Ammon's horn (tissue), 1 donor: ENCODE measurements around the gene BRD3OS.
"Not testable (repeated sequence)": the region's sequence is repeated elsewhere in the genome, so short reads cannot be mapped to it uniquely, and the experiment has no call there.

Experiments
- DNase-seq: peaks from one replicate; pipeline ENCODE4 v3.0.0-alpha.2; 2016; ENCODE audit warnings: low spot score

BRD3OS gene

GRCh38 chr9:134063571-134064450, 38.5 kb downstream of the BRD3OS start:
- DNase-seq: no peak

GRCh38 chr9:134064711-134065110, 39.4 kb downstream of the BRD3OS start:
- DNase-seq: no peak

- DNase-seq: peak; percentile 52
These were observed 40.5 kb downstream of the BRD3OS start for GRCh38 chr9:134065612-134066419.

- DNase-seq: peak; percentile 12
These were observed 41.2 kb downstream of the BRD3OS start for GRCh38 chr9:134066526-134066912.

GRCh38 chr9:134066913-134067851, 41.9 kb downstream of the BRD3OS start:
- DNase-seq: peak; percentile 9

- DNase-seq: peak; percentile 90
These were observed 42.8 kb downstream of the BRD3OS start, which contains the start of gene BRD3 for GRCh38 chr9:134067904-134068743. BRD3 (minus strand) TSS chr9:134068026; CDS start chr9:134053477, 14,549 bp downstream.

GRCh38 chr9:134068744-134069479, 43.6 kb downstream of the BRD3OS start:
- DNase-seq: no peak

- peak; percentile 1 for DNase-seq
These were observed 44.5 kb downstream of the BRD3OS start for GRCh38 chr9:134069480-134070399.

- no peak for DNase-seq
These were observed 45.9 kb downstream of the BRD3OS start for GRCh38 chr9:134071149-134071548.

GRCh38 chr9:134072683-134073082, 47.4 kb downstream of the BRD3OS start:
- not testable (repeated sequence) for DNase-seq

GRCh38 chr9:134073500-134073899, 48.2 kb downstream of the BRD3OS start:
- DNase-seq: no peak

GRCh38 chr9:134075689-134076088, 50.4 kb downstream of the BRD3OS start:
- DNase-seq: not testable (repeated sequence)

GRCh38 chr9:134076644-134077043, 51.4 kb downstream of the BRD3OS start:
- no peak for DNase-seq
